Trophoblast cell (in vitro differentiated cells and primary cell): ENCODE data around the gene SIK1.
"Not testable (repeated sequence)": the region's sequence is repeated elsewhere in the genome, so short reads cannot be mapped to it uniquely, and the experiment has no call there.

Source experiments
- DNase-seq, 2 donors: peaks; one replicate each; pipeline ENCODE4 v3.0.0-alpha.2; 2016
- H2AFZ ChIP-seq: 2 replicates; pipeline ENCODE4 v1.6.1; 2013; ENCODE audit warnings: low read length, moderate library complexity, mild to moderate bottlenecking; ENCODE audit not compliant: insufficient read depth, poor library complexity
- H2AK5ac ChIP-seq: 2 replicates; pipeline ENCODE4 v1.6.1; 2013; ENCODE audit warnings: mild to moderate bottlenecking, low read length
- H2BK120ac ChIP-seq: 2 replicates; pipeline ENCODE4 v1.6.1; 2013; ENCODE audit warnings: low read length, mild to moderate bottlenecking, moderate library complexity; ENCODE audit not compliant: insufficient read depth, poor library complexity
- H2BK12ac ChIP-seq: 2 replicates; pipeline ENCODE4 v1.6.1; 2013; ENCODE audit warnings: mild to moderate bottlenecking, low read length, moderate library complexity
- H2BK5ac ChIP-seq: 2 replicates; pipeline ENCODE4 v1.6.1; 2013; ENCODE audit warnings: low read length, low read depth, moderate library complexity, mild to moderate bottlenecking; ENCODE audit not compliant: poor library complexity
- H3K14ac ChIP-seq: 2 replicates; pipeline ENCODE4 v1.6.1; 2013; ENCODE audit warnings: mild to moderate bottlenecking, low read length
- H3K18ac ChIP-seq: 2 replicates; pipeline ENCODE4 v1.6.1; 2013; ENCODE audit warnings: mild to moderate bottlenecking, low read length
- H3K23ac ChIP-seq: 2 replicates; pipeline ENCODE4 v1.6.1; 2013; ENCODE audit warnings: low read length
- H3K27ac ChIP-seq: 2 replicates; pipeline ENCODE4 v1.5.1; 2013; ENCODE audit warnings: low read depth, mild to moderate bottlenecking, inconsistent platforms, low read length, moderate library complexity
- H3K27me3 ChIP-seq: 2 replicates; pipeline ENCODE4 v1.6.1; 2013; ENCODE audit warnings: inconsistent platforms, mild to moderate bottlenecking, low read length, moderate library complexity; ENCODE audit not compliant: insufficient read depth
- H3K36me3 ChIP-seq, 2 experiments: 1 replicate in 1 of 2; 2 replicates in 1 of 2; pipeline ENCODE4 v1.6.1; 2013; ENCODE audit warnings: low read length in 2 of 2, mild to moderate bottlenecking in 2 of 2, moderate library complexity in 1 of 2; ENCODE audit not compliant: insufficient read depth in 2 of 2, control insufficient read depth in 1 of 2
- H3K4ac ChIP-seq: 2 replicates; pipeline ENCODE4 v1.6.1; 2013; ENCODE audit warnings: low read depth, mild to moderate bottlenecking, low read length, moderate library complexity
- H3K4me1 ChIP-seq, 2 experiments: 1 replicate in 1 of 2; 2 replicates in 1 of 2; pipeline ENCODE4 v1.6.1; 2013; ENCODE audit warnings: low read length in 2 of 2, mild to moderate bottlenecking in 2 of 2, moderate library complexity in 1 of 2; ENCODE audit not compliant: insufficient read depth in 2 of 2, control insufficient read depth in 1 of 2
- H3K4me2 ChIP-seq: 2 replicates; pipeline ENCODE4 v1.6.1; 2013; ENCODE audit warnings: inconsistent platforms, mild to moderate bottlenecking, low read length, moderate library complexity
- H3K4me3 ChIP-seq: 2 replicates; pipeline ENCODE4 v1.5.1; 2013; ENCODE audit warnings: mild to moderate bottlenecking, low read depth, low read length, inconsistent platforms
- H3K79me1 ChIP-seq: one replicate; pipeline ENCODE4 v1.6.1; 2013; ENCODE audit warnings: low read length
- H3K79me2 ChIP-seq: 2 replicates; pipeline ENCODE4 v1.6.1; 2013; ENCODE audit warnings: low read length, mild to moderate bottlenecking; ENCODE audit not compliant: control insufficient read depth, insufficient read depth, poor library complexity
- H3K9ac ChIP-seq: 2 replicates; pipeline ENCODE4 v1.6.1; 2013; ENCODE audit warnings: mild to moderate bottlenecking, low read length
- H3K9me3 ChIP-seq: 2 replicates; pipeline ENCODE4 v1.6.1; 2013; ENCODE audit warnings: low read depth, mild to moderate bottlenecking, control low read depth, inconsistent platforms, low read length; ENCODE audit not compliant: insufficient read depth
- H4K12ac ChIP-seq: 2 replicates; pipeline ENCODE4 v1.6.1; 2013; ENCODE audit warnings: low read depth, mild to moderate bottlenecking, low read length, moderate library complexity
- H4K8ac ChIP-seq: 2 replicates; pipeline ENCODE4 v1.6.1; 2013; ENCODE audit warnings: low read depth, mild to moderate bottlenecking, low read length, moderate library complexity
- H4K91ac ChIP-seq: one replicate; pipeline ENCODE4 v1.6.1; 2013; ENCODE audit warnings: low read depth, mild to moderate bottlenecking, low read length, moderate library complexity
- WGBS: extraction: QIAGEN DNeasy Blood & Tissue Kit; methylation state at CpG from one replicate; pipeline ENCODE4 v1.1.7; 2013; ENCODE audit warnings: missing lambda C conversion rate; ENCODE audit not compliant: insufficient read length, insufficient coverage; ENCODE audit errors: extremely low coverage; 5-methylcytosine and 5-hydroxymethylcytosine counted together

SIK1 gene

DNA sequence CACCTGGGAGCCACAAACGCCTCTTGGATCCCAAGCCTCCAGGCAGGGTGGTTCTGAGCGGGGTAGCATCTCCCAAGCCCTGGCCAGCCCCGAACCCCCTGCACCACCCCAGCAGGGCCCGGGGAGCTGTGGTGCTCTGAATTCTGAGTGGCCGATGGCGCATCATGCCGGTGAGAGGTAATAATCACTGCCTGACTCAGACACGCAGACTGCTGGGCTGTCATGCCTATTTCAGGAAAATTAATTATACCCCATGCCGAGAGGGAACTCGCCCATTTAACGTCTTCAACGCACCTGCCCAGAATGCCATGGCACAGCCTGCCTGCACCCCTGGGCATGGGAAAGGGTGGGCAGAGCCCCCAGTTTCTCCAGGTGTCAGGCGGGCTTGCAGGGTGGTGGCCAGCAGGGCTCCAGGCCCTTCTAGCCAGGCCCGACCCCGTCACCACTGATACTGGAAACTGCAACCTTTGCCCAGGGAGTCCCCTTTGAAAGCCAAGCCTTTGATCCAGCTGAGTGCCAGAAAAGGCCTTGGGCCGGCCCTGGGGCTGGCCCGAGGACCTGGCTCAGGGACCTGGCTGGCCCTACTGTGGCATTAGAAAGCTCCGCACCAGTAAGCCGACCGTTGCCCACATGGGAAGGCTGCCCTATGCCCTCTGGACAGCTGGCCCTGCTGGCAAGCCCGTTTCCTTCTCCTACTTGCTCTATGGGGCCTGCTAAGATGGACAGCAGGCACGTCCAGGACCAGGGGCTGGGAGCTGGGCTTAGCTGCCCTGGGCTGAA, 23.1 kb downstream of the SIK1 start:
- DNase-seq, H3K9ac ChIP-seq, H4K91ac ChIP-seq, H3K79me1 ChIP-seq, H3K4ac ChIP-seq, H3K23ac ChIP-seq, H3K79me2 ChIP-seq, H3K36me3 ChIP-seq, H2BK120ac ChIP-seq, H3K18ac ChIP-seq, H3K4me1 ChIP-seq, H4K12ac ChIP-seq, H2BK12ac ChIP-seq, H2AFZ ChIP-seq, H2BK5ac ChIP-seq, H3K14ac ChIP-seq, H3K27ac ChIP-seq, H3K4me3 ChIP-seq, H3K4me2 ChIP-seq, H3K9me3 ChIP-seq, H4K8ac ChIP-seq, H3K27me3 ChIP-seq, H2AK5ac ChIP-seq: not testable (repeated sequence)
- no CpG with 5 or more reads among the region's 22 CpGs for WGBS

DNA sequence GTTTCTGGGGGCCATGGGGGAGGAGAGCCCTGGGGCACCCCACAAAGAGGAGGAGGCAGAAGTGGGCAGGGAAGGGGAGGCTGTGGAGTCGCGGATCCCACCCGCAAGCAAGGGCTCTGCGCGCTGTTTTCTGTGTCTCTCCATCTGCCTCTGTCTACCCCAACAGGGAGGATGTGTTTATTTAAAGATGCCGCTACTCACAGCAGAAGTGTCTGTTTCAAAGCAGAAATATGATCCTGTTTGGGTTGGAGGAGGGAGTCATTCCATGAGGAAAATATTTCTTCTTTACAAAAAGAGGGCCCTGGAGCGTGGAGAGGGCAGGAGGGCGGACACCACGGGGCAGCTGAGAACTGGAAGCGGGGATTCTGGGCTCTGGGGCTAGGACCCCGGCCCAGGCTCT, 25.8 kb downstream of the SIK1 start:
- not testable (repeated sequence) for H3K27me3 ChIP-seq

DNA sequence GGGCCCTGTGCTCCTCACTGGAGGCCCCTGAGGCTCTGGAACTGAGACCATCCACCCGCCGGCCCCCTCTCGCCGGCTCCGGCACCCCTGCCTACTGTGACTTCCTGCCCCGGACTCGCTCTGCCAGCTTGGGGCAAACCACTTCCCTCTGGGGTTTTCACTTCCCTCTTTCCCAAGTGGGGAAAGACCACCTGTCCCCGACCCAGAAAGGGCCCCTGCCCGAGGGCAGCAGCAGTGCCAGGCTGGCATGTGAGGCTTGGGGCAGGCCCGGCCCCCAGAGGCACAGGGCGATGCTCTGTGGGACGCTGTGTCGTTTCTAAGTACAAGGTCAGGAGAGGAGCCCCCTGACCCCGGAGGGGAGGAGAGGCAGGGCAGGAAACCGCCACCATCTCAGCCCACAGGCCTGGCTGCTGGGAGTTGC, 27.3 kb downstream of the SIK1 start:
- DNase-seq: not testable (repeated sequence)

More for the DNA sequence above, 25.8 kb downstream of the SIK1 start:
- not testable (repeated sequence) for H3K4me2 ChIP-seq, H4K12ac ChIP-seq, H3K23ac ChIP-seq, DNase-seq, H3K27ac ChIP-seq, H3K4me3 ChIP-seq, H3K14ac ChIP-seq, H3K9ac ChIP-seq, H3K4ac ChIP-seq, H2AFZ ChIP-seq, H4K91ac ChIP-seq, H3K18ac ChIP-seq, H3K79me2 ChIP-seq, H3K79me1 ChIP-seq, H3K4me1 ChIP-seq, H2BK120ac ChIP-seq, H2BK5ac ChIP-seq, H4K8ac ChIP-seq, H2AK5ac ChIP-seq, H3K9me3 ChIP-seq, H3K36me3 ChIP-seq, H2BK12ac ChIP-seq
- no CpG with 5 or more reads among the region's 11 CpGs for WGBS

DNA sequence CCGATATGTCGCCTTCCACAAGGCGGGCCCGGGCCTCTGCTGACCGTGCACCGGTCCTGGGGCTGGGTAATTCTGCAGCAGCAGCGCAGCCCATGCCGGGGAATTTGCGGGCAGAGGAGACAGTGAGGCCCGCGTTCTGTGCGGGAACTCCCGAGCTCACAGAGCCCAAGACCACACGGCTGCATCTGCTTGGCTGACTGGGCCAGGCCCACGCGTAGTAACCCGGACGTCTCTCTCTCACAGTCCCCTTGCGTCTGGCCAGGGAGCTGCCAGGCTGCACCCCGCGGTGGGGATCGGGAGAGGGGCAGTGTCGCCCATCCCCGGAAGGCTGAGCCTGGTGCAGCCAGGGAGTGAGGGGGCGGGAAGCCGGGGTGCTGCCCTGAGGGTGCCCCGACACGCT, 27.8 kb downstream of the SIK1 start:
- H3K27me3 ChIP-seq, H2AK5ac ChIP-seq, H2AFZ ChIP-seq, H3K27ac ChIP-seq, H2BK5ac ChIP-seq, H3K9ac ChIP-seq, H3K79me1 ChIP-seq, H4K91ac ChIP-seq, H4K12ac ChIP-seq, H3K9me3 ChIP-seq, H3K23ac ChIP-seq, H3K4me3 ChIP-seq, H3K18ac ChIP-seq, H3K4ac ChIP-seq, H3K14ac ChIP-seq, H2BK12ac ChIP-seq, DNase-seq, H3K36me3 ChIP-seq, H3K4me2 ChIP-seq, H4K8ac ChIP-seq, H2BK120ac ChIP-seq, H3K4me1 ChIP-seq, H3K79me2 ChIP-seq: not testable (repeated sequence)
- no CpG with 5 or more reads among the region's 28 CpGs for WGBS

More for the DNA sequence above, 27.3 kb downstream of the SIK1 start:
- not testable (repeated sequence) for H4K91ac ChIP-seq, H2AK5ac ChIP-seq, H3K79me2 ChIP-seq, H3K4me3 ChIP-seq, H3K4me1 ChIP-seq, H2BK120ac ChIP-seq, H3K79me1 ChIP-seq, H3K18ac ChIP-seq, H4K12ac ChIP-seq, H3K4me2 ChIP-seq, H4K8ac ChIP-seq, H2BK5ac ChIP-seq, H3K27me3 ChIP-seq, H3K9me3 ChIP-seq, H2AFZ ChIP-seq, H3K4ac ChIP-seq, H3K23ac ChIP-seq, H3K9ac ChIP-seq, H3K14ac ChIP-seq, H3K27ac ChIP-seq, H2BK12ac ChIP-seq, H3K36me3 ChIP-seq
- no CpG with 5 or more reads among the region's 15 CpGs for WGBS
